ENCODE results near the gene BNC2.

DNA sequence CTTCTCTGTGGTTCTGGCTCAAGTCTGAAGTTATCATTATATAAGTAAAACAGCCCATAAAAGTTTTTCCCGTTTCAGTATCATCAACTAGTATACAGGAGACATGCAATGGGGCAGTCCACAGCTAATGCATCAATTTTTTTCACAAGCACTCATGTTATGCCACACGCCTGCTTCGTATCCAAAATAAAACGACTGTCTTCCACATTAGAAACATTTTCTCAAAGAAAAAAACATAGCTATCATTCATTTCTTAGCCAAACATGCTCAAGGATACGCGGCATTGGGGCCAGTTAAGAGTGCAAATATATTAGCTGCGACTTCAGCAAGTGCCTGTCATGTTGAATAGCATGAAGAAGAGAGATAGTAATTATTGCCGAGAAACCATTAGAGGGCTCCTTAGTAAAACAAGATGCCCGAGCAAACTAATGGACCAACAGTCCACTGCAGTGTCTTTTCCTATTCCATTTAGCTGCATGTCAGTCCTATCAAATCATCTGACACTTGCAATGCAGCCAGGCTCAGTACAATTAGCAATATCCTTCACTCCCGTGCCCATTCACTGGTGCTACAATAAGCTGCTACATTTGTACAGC is 68.5 kb downstream of the BNC2 start:
- TF ChIP-seq FOXM1 (IDR thresholded peaks at IDR 0.05; ENCODE audit: borderline replicate concordance) (no peak), TARDBP (IDR thresholded peaks at IDR 0.05) (no peak), BHLHE40 (IDR thresholded peaks at IDR 0.05; ENCODE audit: borderline replicate concordance) (no peak), FOXA1 (IDR thresholded peaks at IDR 0.05) (no peak), ZNF384 (IDR thresholded peaks at IDR 0.05) (no peak), SP1 (IDR thresholded peaks at IDR 0.05) (no peak), SUZ12 (IDR thresholded peaks at IDR 0.05) (no peak), FOXK2 (IDR thresholded peaks at IDR 0.05) (no peak), L3MBTL2 (conservative IDR thresholded peaks at IDR 0.05) (no peak), NFRKB (IDR thresholded peaks at IDR 0.05) (no peak), ARNT (IDR thresholded peaks at IDR 0.05) (no peak)
- TF ChIP-seq, protein P1, sequence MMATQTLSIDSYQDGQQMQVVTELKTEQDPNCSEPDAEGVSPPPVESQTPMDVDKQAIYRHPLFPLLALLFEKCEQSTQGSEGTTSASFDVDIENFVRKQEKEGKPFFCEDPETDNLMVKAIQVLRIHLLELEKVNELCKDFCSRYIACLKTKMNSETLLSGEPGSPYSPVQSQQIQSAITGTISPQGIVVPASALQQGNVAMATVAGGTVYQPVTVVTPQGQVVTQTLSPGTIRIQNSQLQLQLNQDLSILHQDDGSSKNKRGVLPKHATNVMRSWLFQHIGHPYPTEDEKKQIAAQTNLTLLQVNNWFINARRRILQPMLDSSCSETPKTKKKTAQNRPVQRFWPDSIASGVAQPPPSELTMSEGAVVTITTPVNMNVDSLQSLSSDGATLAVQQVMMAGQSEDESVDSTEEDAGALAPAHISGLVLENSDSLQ (IDR thresholded peaks at IDR 0.05), result no peak
